GM19372 (cell line): Measurements from ENCODE around the gene NALCN.

Experiments
- ATAC-seq: cut with Tn5 transposase; IDR thresholded peaks from one replicate; pipeline ENCODE4 v1.9.1; 2021; ENCODE audit warnings: mild to moderate bottlenecking, low read depth, moderate library complexity; ENCODE audit not compliant: unreplicated experiment

The NALCN gene

DNA sequence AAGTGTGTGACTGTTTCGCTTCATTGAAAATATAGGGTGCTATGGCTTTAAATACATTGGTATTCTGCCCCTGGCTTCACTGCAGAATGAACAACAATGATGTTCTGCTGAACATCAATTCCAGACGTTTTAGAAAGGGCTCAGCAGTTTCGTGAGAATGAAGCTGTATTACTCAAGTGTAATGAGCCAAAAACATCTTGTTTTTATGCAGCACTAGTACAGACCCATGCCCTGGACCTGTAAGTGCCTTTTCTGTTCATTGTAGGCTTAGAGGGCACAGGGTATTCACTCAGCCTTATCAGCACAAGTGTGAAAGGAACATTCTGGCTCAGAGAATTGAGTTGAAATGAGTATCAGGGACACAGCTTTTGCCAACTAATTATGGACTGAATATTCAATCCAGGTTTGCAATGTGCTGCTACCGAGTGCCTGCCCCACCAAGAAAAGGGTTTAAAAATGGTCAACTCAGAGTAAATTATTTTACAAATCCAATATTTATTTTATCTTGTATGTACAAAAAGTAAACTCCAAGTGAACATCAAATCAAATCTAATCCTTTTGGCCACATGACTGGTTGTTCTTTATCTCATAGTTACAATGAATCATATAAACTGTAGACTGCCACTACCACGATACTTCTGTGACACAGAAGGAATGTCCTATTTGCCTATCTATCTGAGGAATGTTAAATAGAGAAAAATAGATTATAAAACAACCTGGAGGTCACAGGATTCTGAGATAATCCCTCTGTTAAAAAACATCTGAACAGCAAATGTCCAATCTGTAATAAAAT, 362.8 kb downstream of the NALCN start:
- no peak for ATAC-seq

DNA sequence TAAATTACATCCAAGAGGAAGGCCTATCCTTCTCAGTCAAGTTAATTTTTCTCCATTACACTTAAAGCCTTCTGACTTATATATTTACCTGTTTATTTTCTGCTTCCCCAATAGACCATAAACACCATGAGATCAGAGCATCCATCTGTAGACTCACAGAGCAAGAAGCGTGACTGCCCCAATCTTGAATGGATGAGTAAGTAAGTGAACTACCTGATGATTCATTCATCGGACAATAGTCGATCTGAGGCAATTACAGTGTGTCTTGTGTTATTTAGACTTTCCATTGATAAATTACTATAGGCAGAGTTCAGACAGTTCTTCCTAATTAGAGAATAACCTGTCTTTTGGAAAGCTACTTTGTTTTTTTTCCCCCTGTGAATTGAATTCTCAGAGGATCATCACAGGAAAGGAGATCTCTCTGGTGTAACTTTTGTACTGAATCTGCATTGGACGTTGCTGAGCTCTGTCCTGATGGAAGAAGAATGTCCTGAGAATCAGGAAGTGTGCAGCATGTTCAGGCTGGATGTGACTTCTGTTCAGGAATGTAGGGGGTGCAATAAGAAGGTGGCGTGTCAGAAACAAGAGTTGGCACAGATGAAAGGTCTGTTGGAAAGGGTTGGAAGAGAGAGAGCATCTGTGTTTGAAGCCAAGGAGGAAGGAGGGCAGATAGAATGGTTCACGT, 367.0 kb downstream of the NALCN start:
- no peak for ATAC-seq

DNA sequence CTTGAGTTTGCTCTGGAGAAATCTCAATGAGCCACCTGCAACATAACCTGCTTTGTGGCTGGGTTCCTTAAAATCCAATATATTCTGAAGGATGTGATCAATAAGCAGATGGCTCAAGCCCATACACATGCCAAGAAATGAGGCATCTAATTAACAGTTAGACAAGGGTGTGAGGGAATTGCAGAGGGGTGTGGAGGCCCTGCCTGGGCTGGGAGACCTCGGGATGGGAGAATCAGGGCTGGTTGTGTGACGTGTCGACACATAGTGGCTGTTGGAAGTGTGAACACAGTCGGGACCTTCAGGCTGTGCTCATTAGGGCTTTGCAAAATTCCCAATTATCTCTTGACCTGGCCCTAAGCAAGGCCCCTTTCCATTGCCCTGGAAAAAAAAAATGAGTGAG, 379.8 kb downstream of the NALCN start:
- ATAC-seq, result no peak

DNA sequence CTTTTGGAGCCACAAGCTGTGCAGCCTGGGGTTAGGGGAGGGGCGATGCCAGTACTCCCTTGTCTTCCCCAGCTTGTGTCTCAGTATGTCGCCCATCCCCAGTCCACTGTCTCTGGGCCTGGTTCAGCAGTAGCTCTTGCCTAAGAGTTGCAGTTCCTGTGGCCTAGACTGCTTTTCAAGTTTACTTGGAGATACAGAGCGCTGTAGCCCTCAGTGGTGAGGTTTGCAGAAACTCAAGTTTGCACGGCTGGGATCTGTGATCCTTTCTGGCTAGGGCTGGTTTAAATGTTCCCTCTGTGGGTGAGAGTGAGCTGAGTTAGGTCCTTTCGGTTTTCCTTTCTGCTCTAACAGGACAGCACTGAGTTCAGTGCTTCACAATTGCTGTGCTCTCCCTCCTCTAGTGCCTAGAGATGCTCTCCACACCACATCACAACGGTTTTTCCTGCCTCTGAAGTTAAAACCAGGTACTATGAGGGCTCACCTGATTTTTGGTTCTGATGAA, 381.1 kb downstream of the NALCN start:
- no peak for ATAC-seq

DNA sequence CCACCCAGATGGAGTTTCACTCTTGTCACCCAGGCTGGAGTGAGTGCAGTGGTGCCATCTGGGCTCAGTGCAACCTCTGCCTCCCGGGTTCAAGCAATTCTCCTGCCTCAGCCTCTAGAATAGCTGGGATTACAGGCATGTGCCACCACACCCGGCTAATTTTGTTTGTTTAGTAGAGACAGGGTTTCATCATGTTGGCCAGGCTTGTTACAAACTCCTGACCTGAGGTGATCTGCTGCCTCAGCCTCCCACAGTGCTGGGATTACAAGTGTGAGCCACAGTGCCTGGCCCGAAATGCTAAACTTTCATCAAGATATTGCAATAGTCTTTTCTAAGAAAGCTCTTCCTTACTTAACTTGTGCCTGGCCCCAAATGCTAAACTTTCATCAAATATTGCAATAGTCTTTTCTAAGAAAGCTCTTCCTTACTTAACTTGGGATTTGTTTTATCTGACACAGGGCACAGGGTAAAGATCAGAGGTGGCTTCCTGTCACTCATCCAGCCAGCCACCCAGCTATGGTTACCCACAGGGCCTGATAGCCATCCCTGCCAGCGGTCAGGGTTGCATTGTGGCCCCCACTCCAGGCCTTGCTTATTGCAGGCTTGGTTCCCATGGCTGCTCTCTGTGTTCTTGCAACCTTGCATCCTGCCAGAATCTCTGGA, 389.4 kb downstream of the NALCN start:
- no peak for ATAC-seq

DNA sequence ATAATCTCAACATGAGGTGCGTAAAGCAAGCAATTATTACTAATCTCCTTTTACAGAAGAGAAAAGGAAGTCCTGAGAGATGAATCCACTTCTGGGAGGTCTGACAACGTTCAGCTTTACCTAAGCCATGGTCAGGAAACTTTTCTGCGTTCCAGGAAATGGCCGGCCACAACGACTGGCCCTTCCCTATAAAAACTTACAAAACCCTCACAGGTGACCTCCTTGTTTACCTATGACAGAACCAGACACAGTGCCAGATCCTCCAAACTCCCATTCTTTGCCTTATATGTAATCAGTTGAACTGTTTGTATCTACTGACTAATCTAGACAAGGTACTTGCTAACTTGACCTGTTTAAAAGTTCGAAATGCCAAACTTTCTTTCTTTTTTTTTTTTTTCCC, 390.0 kb downstream of the NALCN start:
- no peak for ATAC-seq

DNA sequence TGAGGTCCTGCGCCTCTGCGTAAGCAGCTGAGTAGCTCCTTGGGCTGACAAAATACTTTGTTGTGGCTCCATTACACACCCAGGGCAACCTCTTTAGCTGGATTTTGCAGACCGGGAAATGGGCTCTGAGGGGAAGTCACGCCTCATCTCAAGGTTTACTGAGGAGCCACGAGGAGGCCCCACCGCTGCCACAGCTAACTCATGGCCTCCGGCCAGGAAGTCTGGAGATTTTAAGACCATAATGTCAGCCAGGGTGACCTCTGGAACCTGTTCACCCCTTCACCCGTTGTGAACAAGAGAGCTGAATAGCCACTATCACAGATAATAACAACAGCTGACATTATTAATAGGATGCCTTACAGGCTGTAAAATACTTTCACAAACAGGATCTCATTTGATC, 390.4 kb downstream of the NALCN start:
- no peak for ATAC-seq

DNA sequence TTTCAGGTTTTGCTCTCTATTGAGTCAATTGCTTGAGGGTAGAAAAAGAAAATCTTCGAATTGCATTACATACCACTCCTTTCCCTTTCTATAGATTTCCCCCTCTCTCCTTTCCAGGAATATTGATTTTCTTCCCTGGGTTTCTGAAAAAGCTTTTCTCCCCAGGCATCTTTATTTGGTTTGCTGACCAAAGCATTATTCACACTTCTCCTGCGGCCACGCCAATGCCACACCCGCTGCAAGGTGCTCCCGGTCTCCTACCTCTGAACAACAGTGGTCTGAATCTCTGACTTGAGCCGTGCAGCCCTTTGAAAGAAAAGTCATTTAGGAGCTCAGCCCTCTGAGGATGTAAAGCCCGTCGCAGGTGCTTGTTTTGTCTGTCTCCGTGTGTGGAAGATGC, 390.8 kb downstream of the NALCN start:
- ATAC-seq, result no peak

DNA sequence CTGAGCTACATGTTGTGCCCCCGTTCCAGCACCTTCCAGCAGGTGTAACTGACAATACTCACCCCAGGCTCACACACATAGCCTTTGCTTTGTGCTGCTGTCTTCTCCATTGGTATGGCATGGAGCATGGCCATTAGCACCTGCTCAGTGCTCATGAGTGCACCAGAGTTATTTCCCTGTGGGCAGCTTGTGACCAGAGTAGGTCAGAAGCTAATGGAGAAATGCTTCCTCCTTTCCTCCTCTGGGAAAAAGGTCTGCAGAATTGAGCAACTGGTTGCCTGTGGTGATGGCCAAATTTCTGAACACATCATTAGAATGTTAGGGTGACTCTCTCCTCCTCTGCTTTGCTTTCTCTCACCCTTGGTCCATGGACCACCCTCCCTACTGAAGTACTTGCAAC, 397.2 kb downstream of the NALCN start:
- no peak for ATAC-seq

DNA sequence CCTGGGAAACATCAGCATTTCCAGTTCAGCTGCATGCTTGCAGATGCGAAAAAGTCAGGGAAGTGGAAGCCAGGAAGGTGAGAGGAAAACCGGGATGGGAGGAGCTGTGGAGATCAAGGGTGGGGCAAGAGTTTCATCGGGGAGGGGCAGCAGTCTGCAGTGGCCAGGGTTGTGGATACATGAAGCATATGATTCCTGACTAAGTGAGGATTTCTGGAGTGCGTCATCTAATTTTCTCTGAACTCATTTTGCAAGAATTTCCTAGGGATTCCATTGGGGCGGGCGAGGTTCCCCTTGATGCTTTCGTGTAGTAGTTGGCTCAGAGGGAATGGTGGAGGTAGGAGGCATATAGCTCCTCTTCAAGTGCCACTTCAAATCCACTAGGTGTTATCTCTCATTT, 397.6 kb downstream of the NALCN start:
- ATAC-seq, result no peak

DNA sequence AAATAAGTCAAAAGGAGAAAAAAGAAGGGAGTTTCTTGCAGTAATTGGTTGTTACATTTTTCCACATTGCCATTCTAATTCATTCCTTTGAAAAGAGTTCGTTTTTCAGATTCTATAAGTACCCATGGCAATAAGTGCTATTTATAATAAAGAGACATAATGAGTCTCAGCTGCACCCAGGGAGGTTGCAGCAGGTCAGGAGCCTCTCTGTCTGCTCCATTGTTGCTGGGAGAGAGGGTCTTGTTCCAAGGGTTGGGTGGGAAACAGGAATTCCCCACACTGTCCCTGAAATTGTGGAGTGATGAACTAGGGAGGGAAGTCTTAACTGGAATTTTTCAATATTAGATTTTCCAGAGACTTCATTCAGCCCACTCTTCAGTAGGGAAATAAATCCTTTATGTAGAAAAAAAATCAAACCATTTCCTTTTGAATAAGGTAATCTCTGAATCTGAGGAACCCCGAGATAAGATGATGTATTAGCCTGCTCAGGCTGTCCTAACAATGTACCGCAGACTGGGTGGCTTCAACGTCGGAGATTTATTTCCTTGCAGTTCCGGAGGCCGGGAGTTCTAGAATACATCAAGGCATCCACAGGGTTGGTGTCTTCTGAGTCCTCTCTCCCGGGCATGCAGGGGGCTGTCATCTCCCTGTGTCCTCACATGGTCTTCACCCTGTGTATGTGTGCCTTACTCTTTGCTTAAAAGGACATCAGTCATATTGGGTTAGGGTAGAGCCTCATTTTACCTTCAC, 399.0 kb downstream of the NALCN start:
- no peak for ATAC-seq

DNA sequence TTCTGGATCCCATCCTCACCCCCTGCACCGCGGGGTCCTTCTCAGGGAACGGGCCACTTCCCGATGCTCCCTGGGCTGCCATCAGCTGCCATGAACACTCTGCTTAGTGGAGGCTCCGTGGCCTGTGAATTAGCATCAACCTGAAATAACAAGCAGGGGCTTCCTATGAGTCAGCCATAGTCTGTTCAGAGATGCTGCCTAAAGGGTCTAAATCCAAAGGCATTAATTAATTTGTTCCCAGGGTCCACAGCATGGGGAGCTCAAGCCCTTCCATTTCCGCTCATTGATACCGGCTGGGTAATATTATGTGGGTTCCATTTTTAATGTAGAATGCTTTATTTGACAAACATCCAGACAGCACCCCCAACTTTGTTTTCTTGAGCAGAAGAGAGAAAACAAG, 399.8 kb downstream of the NALCN start:
- no peak for ATAC-seq

DNA sequence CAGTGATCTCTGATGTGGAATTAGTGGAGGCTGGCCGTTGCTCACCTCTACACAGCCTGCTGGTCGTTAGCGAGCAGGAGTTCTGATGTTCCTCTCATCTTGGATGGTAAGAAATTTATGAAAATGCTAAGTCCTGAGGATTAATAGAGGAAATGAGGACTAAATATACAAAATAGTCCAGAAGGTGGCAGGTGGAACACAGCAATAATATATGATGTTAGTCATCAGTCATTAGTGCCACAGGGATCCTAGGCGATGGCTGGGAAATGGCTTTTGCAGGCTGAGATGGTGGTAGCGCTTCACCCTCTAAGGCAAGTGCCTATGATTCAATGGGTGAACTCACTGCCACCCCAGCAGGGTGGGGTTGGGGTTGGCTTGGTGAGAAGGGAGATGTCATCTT, 403.1 kb downstream of the NALCN start:
- ATAC-seq, result no peak

DNA sequence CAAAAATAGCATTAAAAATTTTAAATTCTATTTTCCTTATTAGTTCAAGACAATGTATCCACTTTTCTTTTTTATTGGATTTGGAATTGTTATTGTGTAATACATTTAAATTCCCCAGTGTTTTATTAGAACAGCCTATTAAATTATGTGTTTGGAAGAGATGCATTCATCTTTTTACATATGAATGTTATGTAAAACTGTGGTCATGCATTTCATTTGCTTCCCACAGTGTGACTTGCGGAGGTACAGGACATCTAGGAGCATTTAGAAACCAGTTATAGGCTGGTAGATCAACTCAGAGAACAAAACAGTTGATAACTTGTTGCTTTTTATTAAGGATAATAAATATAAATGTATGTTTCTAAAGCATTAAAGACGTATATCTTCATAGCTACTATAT, 406.2 kb downstream of the NALCN start:
- ATAC-seq, result no peak

DNA sequence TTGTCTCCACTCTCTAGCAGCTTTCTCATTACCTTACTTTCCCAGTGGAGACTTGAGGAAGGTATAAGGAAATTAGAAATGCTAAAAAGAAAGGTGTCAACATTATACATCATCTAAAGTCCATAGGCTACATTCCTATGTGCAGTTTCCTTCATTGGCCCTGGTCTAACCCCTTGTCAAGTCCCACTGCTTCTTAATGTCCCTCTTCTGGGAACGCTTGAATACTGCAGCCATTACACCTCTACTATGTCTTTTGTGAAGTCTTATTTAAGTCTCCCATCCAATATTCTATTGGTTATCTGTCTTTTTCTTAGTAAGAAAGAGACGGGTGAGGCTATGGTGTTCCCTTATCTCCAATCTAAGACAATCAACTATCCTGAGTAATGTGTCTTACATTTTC, 409.1 kb downstream of the NALCN start:
- ATAC-seq, result no peak
